Measurements from ENCODE around the gene MTNR1B.

Gene MTNR1B

GRCh38 chr11:92978271-92979111, 9.0 kb downstream of the MTNR1B start:
- DNase-seq, result no peak

GRCh38 chr11:92979176-92979575, 9.7 kb downstream of the MTNR1B start:
- no peak for DNase-seq

- no peak for DNase-seq
These were observed 10.9 kb downstream of the MTNR1B start for GRCh38 chr11:92980312-92980711.

- DNase-seq, result no peak
These were observed 12.1 kb downstream of the MTNR1B start for GRCh38 chr11:92981508-92982043.

- DNase-seq, result no peak
These were observed 17.1 kb downstream of the MTNR1B start for GRCh38 chr11:92986585-92986984.

- DNase-seq, result no peak
These were observed 23.6 kb downstream of the MTNR1B start for GRCh38 chr11:92993004-92993403.

- DNase-seq, result no peak
These were observed 31.3 kb downstream of the MTNR1B start for GRCh38 chr11:93000511-93001476.

- no peak for DNase-seq
These were observed 32.4 kb downstream of the MTNR1B start for GRCh38 chr11:93001806-93002205.

- DNase-seq, result no peak
These were observed 32.9 kb downstream of the MTNR1B start for GRCh38 chr11:93002380-93002779.

- no peak for DNase-seq
These were observed 35.8 kb downstream of the MTNR1B start for GRCh38 chr11:93005239-93005638.

GRCh38 chr11:93013646-93014045, 44.2 kb downstream of the MTNR1B start:
- DNase-seq, result no peak

GRCh38 chr11:93016595-93016994, 47.1 kb downstream of the MTNR1B start:
- no peak for DNase-seq

GRCh38 chr11:93017821-93018690, 48.6 kb downstream of the MTNR1B start:
- DNase-seq, result no peak

GRCh38 chr11:93020248-93021046, 51.0 kb downstream of the MTNR1B start:
- DNase-seq, result no peak

- no peak for DNase-seq
These were observed 54.9 kb downstream of the MTNR1B start for GRCh38 chr11:93024369-93024768.

GRCh38 chr11:93025558-93026255, 56.3 kb downstream of the MTNR1B start:
- DNase-seq, result no peak

GRCh38 chr11:93028960-93029522, 59.6 kb downstream of the MTNR1B start:
- no peak for DNase-seq

- DNase-seq, result no peak
These were observed 61.9 kb downstream of the MTNR1B start for GRCh38 chr11:93031386-93031785.
